8988T (cell line): ENCODE data around the gene ABHD11.

ENCODE experiments used
- DNase-seq: peaks from one replicate; pipeline ENCODE4 v3.0.0; 2011

Gene ABHD11

DNA sequence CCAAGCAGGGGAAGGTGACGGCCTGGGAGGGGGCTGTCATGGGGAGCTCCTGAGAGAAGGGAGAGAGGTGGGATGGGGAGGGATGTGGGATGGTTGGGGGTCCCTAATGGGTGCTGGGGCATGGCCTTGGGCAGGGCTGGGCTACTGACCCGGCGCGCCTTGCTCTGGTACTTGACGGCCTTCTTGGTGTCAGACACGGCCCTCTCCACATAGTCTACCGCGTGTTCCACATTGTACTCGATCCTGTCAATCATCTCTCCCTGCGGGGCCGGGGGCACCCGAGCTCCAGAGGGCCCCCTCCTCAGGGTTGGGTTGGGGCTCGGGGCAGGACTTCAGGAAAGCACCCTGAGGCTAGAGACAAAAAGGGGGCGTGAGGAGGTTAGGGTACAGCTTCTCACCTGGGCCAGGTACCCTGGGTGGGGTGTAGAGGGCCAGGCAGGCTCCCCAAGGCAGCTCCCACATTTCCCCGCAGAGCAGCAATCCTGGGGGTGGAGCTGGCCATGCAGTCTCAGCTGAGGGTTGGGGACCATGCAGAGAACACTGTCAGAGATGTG, 37.9 kb downstream of the ABHD11 start:
- DNase-seq: no peak

DNA sequence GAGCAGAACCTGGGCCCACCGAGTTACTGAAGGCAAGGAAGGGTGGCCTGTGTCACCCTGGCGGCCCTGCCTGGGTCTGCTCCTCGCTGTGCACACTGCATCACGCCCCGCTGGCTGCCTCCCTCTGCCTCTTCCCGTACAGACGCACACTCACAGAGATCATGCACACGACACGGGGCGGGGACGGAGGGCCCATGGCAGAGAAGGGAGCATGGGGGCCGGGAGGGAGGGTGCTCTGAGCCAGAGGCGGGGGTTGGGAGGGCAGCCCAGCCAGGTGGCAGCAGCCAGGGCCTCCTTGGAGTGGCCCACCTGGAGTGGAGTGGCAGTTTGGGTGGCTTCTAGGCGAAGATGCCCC, 38.6 kb downstream of the ABHD11 start:
- no peak for DNase-seq

DNA sequence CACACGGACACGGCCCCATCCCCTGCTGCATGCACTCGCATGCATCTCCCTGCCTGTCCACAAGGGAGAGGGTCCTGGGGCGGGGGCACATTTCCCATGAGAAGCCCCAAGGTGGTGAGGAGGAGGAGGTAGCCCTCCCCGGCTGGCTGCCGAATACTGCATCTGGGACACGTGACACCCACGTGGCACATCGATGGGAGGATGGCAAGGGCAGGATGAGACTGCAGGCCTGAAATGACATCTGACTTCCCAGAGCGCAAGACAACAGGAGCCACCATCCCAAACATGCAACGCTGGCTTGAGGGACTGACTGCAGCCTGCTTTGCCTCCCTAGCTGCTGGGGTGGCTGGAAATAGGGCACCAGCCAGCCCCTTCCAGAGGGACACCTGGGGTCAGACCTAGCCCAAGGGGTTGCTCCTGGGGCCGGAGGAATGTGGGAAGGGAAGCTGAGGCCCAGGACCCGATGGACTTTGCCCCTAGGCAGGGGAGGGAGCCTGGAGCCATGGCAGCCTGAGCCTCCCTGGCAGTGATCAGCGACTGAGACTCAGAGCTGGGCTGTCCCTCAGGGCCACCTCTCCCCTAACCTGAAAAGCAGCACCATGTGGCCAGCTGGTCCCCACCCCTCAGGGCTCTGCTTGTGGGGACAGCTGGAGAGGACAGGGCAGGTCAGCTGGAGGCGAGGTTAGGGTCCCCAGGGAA, 39.1 kb downstream of the ABHD11 start:
- no peak for DNase-seq

DNA sequence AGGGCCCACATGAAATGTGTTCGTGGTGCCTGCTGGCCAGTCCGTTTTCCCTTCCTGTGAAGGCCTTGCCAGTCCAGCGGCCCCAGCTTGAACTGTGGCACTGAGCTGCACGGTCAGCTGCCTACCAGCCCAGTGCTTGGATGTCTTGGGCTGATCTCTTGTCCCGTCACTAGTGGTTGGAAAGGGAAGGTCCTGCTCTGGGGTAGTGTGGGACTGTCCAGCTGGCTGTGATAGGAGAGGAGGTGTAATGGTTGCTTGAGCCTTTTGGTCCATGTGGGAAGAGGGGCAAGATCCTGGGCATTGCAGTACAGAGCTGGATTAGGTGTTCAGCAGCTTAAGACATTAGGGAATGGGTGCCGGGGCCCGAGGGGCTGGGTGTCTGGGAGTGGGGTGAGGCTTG, 40.2 kb downstream of the ABHD11 start:
- no peak for DNase-seq

DNA sequence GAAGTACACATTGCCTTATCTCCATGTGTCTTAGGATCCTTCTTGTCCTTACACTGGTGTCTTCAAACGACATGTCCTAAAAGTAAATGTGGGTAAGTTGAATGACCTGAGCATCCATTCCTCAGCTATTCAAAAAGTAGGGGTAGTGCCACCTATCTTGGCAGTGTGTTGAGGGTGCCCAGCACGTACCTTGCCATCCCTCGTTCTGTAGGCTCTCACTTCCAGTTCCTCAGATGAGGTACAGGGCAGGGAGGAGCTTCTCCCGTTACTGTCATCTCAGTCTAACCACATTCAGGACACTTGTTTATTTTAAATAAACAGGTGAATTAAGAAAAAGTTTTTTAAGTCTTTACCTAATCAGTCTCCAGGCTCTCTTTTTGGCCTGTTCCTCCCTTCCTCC, 42.2 kb downstream of the ABHD11 start:
- DNase-seq: no peak

DNA sequence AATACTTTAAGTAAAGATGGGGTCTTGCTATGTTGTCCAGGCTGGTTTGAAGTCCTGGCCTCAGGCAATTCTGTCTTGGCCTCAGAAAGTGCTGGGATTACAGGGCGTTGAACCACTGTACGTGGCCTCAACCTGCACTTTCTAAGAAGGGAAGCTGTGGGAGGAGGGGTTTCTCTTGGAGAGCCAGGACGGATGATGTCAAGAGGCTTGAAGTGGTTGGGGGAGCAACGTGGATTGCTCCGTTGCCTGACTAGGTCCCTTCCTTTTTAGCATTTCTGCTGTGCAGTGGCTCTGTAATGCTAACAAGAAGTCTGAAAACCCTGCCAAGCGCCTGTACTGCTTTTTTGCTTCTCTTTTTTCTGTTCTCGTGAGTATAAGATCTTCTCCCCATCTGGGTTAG, 48.0 kb downstream of the ABHD11 start:
- DNase-seq: no peak

DNA sequence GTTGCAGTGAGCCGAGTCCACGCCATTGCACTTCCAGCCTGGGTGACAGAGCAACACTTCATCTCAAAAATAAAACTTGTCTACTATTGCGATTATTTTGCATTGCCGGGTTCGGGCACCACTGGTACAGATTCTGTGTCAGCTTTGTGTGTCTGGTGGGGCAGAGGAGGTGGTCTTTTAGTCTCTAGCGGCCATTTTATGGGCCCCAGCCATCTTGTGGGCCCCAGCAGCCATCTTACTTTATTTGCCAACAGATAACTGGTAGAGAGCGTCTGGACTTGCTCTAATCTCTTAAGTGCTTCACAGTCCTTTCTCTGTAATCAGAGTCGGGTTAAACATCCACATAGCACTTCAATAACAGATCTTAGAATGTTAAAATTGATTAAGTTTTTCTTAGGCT, 50.3 kb downstream of the ABHD11 start:
- DNase-seq: no peak
